Mesendoderm (in vitro differentiated cells): ENCODE results near the gene OR10AD1.

Experiments
- DNase-seq: peaks from one replicate; pipeline ENCODE4 v3.0.0; 2013
- H2AK5ac ChIP-seq: 2 replicates; pipeline ENCODE4 v1.6.1; 2013; ENCODE audit warnings: low read length, inconsistent platforms
- H2BK120ac ChIP-seq: 2 replicates; pipeline ENCODE4 v1.6.1; 2013; ENCODE audit warnings: low read depth, mild to moderate bottlenecking, low read length, moderate library complexity, mixed read lengths
- H2BK15ac ChIP-seq: replicated peaks from 2 replicates; pipeline ENCODE4 v1.6.1; 2013; ENCODE audit warnings: low read depth, mild to moderate bottlenecking, moderate library complexity
- H2BK5ac ChIP-seq: 2 replicates; pipeline ENCODE4 v1.6.1; 2013; ENCODE audit warnings: low read length, inconsistent platforms
- H3K18ac ChIP-seq: 2 replicates; pipeline ENCODE4 v1.6.1; 2013; ENCODE audit warnings: mild to moderate bottlenecking, low read length, mixed read lengths
- H3K23ac ChIP-seq: one replicate; pipeline ENCODE4 v1.6.1; 2013; ENCODE audit warnings: low read length
- H3K27ac ChIP-seq: 2 replicates; pipeline ENCODE4 v1.5.1; 2013; ENCODE audit warnings: low read depth, mild to moderate bottlenecking, inconsistent platforms, low read length, moderate library complexity
- H3K27me3 ChIP-seq: 2 replicates; pipeline ENCODE4 v1.6.1; 2013; ENCODE audit warnings: low read length, control low read depth, mild to moderate bottlenecking, inconsistent platforms; ENCODE audit not compliant: insufficient read depth, poor library complexity
- H3K36me3 ChIP-seq: 2 replicates; pipeline ENCODE4 v1.6.1; 2013; ENCODE audit warnings: low read length, inconsistent platforms; ENCODE audit not compliant: control insufficient read depth, insufficient read depth
- H3K4ac ChIP-seq: one replicate; pipeline ENCODE4 v1.6.1; 2013; ENCODE audit warnings: low read depth, mild to moderate bottlenecking, low read length, moderate library complexity
- H3K4me1 ChIP-seq: 2 replicates; pipeline ENCODE4 v1.6.1; 2013; ENCODE audit warnings: low read depth, low read length, inconsistent platforms; ENCODE audit not compliant: control insufficient read depth
- H3K4me2 ChIP-seq: 2 replicates; pipeline ENCODE4 v1.6.1; 2013; ENCODE audit warnings: low read length
- H3K4me3 ChIP-seq: 2 replicates; pipeline ENCODE4 v1.5.1; 2013; ENCODE audit warnings: mild to moderate bottlenecking, low read length
- H3K56ac ChIP-seq: one replicate; pipeline ENCODE4 v1.6.1; 2013; ENCODE audit warnings: low read length
- H3K79me1 ChIP-seq: 2 replicates; pipeline ENCODE4 v1.6.1; 2013; ENCODE audit warnings: low read length, inconsistent platforms
- H3K79me2 ChIP-seq: 2 replicates; pipeline ENCODE4 v1.6.1; 2013; ENCODE audit warnings: mild to moderate bottlenecking, low read length; ENCODE audit not compliant: control insufficient read depth, insufficient read depth
- H3K9ac ChIP-seq: 2 replicates; pipeline ENCODE4 v1.6.1; 2013; ENCODE audit warnings: low read length, inconsistent platforms
- H4K5ac ChIP-seq: one replicate; pipeline ENCODE4 v1.6.1; 2013; ENCODE audit warnings: low read length
- H4K8ac ChIP-seq: one replicate; pipeline ENCODE4 v1.6.1; 2013; ENCODE audit warnings: low read depth, mild to moderate bottlenecking, control low read depth, low read length, moderate library complexity
- WGBS: extraction: QIAGEN DNeasy Blood & Tissue Kit; methylation state at CpG from one replicate; pipeline ENCODE4 v1.1.7; 2013; ENCODE audit warnings: low lambda C conversion rate, missing lambda C conversion rate; ENCODE audit not compliant: insufficient coverage; ENCODE audit errors: extremely low coverage; 5-methylcytosine and 5-hydroxymethylcytosine counted together

The OR10AD1 gene

GRCh38 chr12:48164451-48164850, 38.6 kb downstream of the OR10AD1 start:
- no peak for DNase-seq
- Histone ChIP-seq H3K4me2 (no peak overlapping the region), H2AK5ac (no peak overlapping the region), H3K79me1 (no peaks in the 10 kb centered on the region), H2BK5ac (no peak overlapping the region), H3K27me3 (no peaks in the 10 kb centered on the region), H3K27ac (no peak overlapping the region), H2BK15ac (no peak overlapping the region), H3K4me3 (no peak overlapping the region), H3K56ac (no peak overlapping the region), H3K9ac (no peak overlapping the region), H3K4ac (no peak overlapping the region), H3K4me1 (no peaks in the 10 kb centered on the region), H4K5ac (no peak overlapping the region), H3K18ac (no peak overlapping the region), H3K23ac (no peak overlapping the region), H2BK120ac (no peak overlapping the region), H3K79me2 (no peaks in the 10 kb centered on the region), H3K36me3 (no peaks in the 10 kb centered on the region), H4K8ac (no peak overlapping the region)
- WGBS: no CpG with 5 or more reads among the region's 2 CpGs

- H3K27me3 ChIP-seq: no peaks in the 10 kb centered on the region
- no peak overlapping the region for H4K8ac ChIP-seq
- no peak overlapping the region for H3K4ac ChIP-seq
- H3K4me1 ChIP-seq: no peaks in the 10 kb centered on the region
- no peak overlapping the region for H4K5ac ChIP-seq
- no peak overlapping the region for H3K9ac ChIP-seq
- no peaks in the 10 kb centered on the region for H3K36me3 ChIP-seq
- no peak overlapping the region for H2BK5ac ChIP-seq
- H2BK15ac ChIP-seq: no peak overlapping the region
- H3K23ac ChIP-seq: no peak overlapping the region
- H3K18ac ChIP-seq: no peak overlapping the region
- no peak overlapping the region for H3K4me3 ChIP-seq
- no peaks in the 10 kb centered on the region for H3K79me2 ChIP-seq
- no peaks in the 10 kb centered on the region for H3K79me1 ChIP-seq
- H2AK5ac ChIP-seq: no peak overlapping the region
- H3K27ac ChIP-seq: no peak overlapping the region
- H3K4me2 ChIP-seq: no peak overlapping the region
- WGBS: no CpG with 5 or more reads among the region's 5 CpGs
- no peak overlapping the region for H3K56ac ChIP-seq
- DNase-seq: no peak
- no peak overlapping the region for H2BK120ac ChIP-seq
Measured at GRCh38 chr12:48163150-48163747, 39.8 kb downstream of the OR10AD1 start.

- H3K23ac ChIP-seq: no peak overlapping the region
- no peaks in the 10 kb centered on the region for H3K79me1 ChIP-seq
- no peaks in the 10 kb centered on the region for H3K27me3 ChIP-seq
- peaks cover 3% of the 10 kb centered on the region for H3K4me1 ChIP-seq
- no peak overlapping the region for H2BK15ac ChIP-seq
- no peak overlapping the region for H2BK5ac ChIP-seq
- no peak for DNase-seq
- no peak overlapping the region for H3K9ac ChIP-seq
- no peak overlapping the region for H2AK5ac ChIP-seq
- no peak overlapping the region for H3K27ac ChIP-seq
- no peaks in the 10 kb centered on the region for H3K79me2 ChIP-seq
- no peak overlapping the region for H3K4ac ChIP-seq
- no CpG with 5 or more reads among the region's 2 CpGs for WGBS
- H4K8ac ChIP-seq: no peak overlapping the region
- no peak overlapping the region for H3K4me2 ChIP-seq
- no peak overlapping the region for H2BK120ac ChIP-seq
- no peak overlapping the region for H3K4me3 ChIP-seq
- H4K5ac ChIP-seq: no peak overlapping the region
- H3K56ac ChIP-seq: no peak overlapping the region
- no peaks in the 10 kb centered on the region for H3K36me3 ChIP-seq
- no peak overlapping the region for H3K18ac ChIP-seq
Measured at GRCh38 chr12:48160807-48161206, 42.3 kb downstream of the OR10AD1 start.

DNA sequence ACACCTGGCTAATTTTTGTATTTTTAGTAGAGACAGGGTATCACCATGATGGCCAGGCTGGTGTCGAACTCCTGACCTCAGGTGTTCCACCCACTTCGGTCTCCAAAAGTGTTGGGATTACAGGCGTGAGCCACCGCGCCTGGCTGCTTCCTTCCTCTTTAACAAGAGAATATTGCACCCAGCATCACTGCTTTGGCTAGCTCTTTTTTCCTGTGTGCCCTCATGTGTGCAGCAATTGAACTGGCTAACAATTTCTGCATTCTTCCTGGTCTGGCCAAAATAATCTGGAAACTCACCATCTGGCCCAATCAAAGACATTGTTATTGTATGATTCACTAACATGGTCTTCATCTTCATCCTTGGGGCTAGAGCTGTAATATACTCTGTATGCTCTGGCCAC, 43.0 kb downstream of the OR10AD1 start:
- Histone ChIP-seq H3K27ac (no peak overlapping the region), H3K79me2 (no peaks in the 10 kb centered on the region), H3K27me3 (no peaks in the 10 kb centered on the region), H4K8ac (no peak overlapping the region), H3K36me3 (no peaks in the 10 kb centered on the region), H3K4me1 (peaks cover 3% of the 10 kb centered on the region), H3K79me1 (no peaks in the 10 kb centered on the region), H3K4me2 (no peak overlapping the region), H3K23ac (no peak overlapping the region), H3K18ac (no peak overlapping the region), H2BK120ac (no peak overlapping the region), H3K4ac (no peak overlapping the region), H4K5ac (no peak overlapping the region), H3K4me3 (no peak overlapping the region), H2AK5ac (no peak overlapping the region), H2BK5ac (no peak overlapping the region), H2BK15ac (no peak overlapping the region), H3K56ac (no peak overlapping the region), H3K9ac (no peak overlapping the region)
- no CpG with 5 or more reads among the region's 5 CpGs for WGBS
- no peak for DNase-seq

- Histone ChIP-seq H3K4me3 (no peak overlapping the region), H3K18ac (no peak overlapping the region), H3K36me3 (no peaks in the 10 kb centered on the region), H4K5ac (peak overlapping the region; percentile 68), H2AK5ac (peak overlapping the region; percentile 14), H3K56ac (peak overlapping the region; percentile 79), H3K27me3 (no peaks in the 10 kb centered on the region), H2BK15ac (no peak overlapping the region), H3K4me1 (peaks cover 3% of the 10 kb centered on the region), H3K4me2 (peak overlapping the region; percentile 58), H2BK5ac (no peak overlapping the region), H3K79me2 (no peaks in the 10 kb centered on the region), H3K79me1 (no peaks in the 10 kb centered on the region), H4K8ac (no peak overlapping the region), H2BK120ac (no peak overlapping the region), H3K9ac (peak overlapping the region; percentile 77), H3K23ac (no peak overlapping the region), H3K27ac (no peak overlapping the region), H3K4ac (no peak overlapping the region)
- DNase-seq: no peak
- no CpG with 5 or more reads among the region's 3 CpGs for WGBS
Measured at GRCh38 chr12:48157889-48158370, 45.2 kb downstream of the OR10AD1 start.
